22Rv1 (cell line): ENCODE data around the gene SMCHD1.
"Not testable (repeated sequence)": the region's sequence is repeated elsewhere in the genome, so short reads cannot be mapped to it uniquely, and the experiment has no call there.

Source experiments
- H3K27ac ChIP-seq: fragments of 450-650 bp; 2 replicates; pipeline ENCODE4 v1.5.1; 2017
- ZFX ChIP-seq: fragments of 450-650 bp; IDR thresholded peaks from 2 replicates; pipeline ENCODE4 v1.6.1; 2017; ENCODE audit warnings: antibody characterized with exemption, borderline replicate concordance
- TF ChIP-seq, protein P1 (sequence below): fragments of 450-650 bp; IDR thresholded peaks from 2 replicates; pipeline ENCODE4 v1.5.1; 2017; ENCODE audit warnings: mild to moderate bottlenecking

The SMCHD1 gene

GRCh38 chr18:2822213-2822921 is 166.8 kb downstream of the SMCHD1 start:
- H3K27ac ChIP-seq: no peak overlapping the region
- TF ChIP-seq, protein P1, sequence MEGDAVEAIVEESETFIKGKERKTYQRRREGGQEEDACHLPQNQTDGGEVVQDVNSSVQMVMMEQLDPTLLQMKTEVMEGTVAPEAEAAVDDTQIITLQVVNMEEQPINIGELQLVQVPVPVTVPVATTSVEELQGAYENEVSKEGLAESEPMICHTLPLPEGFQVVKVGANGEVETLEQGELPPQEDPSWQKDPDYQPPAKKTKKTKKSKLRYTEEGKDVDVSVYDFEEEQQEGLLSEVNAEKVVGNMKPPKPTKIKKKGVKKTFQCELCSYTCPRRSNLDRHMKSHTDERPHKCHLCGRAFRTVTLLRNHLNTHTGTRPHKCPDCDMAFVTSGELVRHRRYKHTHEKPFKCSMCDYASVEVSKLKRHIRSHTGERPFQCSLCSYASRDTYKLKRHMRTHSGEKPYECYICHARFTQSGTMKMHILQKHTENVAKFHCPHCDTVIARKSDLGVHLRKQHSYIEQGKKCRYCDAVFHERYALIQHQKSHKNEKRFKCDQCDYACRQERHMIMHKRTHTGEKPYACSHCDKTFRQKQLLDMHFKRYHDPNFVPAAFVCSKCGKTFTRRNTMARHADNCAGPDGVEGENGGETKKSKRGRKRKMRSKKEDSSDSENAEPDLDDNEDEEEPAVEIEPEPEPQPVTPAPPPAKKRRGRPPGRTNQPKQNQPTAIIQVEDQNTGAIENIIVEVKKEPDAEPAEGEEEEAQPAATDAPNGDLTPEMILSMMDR: no peak
- TF ChIP-seq ZFX: no peak

- TF ChIP-seq, protein P1: no peak
- TF ChIP-seq ZFX: no peak
- H3K27ac ChIP-seq: no peak overlapping the region
These were observed 167.7 kb downstream of the SMCHD1 start for GRCh38 chr18:2823202-2823601.

DNA sequence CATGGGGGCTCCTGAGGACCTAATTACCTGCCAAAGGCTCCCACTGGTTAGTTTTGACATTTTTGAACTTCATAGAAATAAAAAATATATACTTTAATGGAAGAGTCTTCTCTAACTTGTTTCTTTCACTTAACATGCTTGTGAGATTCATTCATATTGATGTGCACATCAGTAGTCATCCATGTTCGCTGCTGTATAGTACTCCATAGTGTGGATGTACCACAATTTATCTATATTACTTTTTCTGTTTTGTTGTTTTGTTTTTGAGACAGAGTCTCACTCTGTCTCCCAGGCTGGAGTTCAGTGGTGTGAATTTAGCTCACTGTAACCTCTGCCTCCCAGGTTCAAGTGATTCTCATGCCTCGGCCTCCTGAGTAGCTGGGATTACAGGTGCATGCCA is 168.4 kb downstream of the SMCHD1 start:
- H3K27ac ChIP-seq: no peak overlapping the region
- TF ChIP-seq, protein P1: no peak
- no peak for TF ChIP-seq ZFX

DNA sequence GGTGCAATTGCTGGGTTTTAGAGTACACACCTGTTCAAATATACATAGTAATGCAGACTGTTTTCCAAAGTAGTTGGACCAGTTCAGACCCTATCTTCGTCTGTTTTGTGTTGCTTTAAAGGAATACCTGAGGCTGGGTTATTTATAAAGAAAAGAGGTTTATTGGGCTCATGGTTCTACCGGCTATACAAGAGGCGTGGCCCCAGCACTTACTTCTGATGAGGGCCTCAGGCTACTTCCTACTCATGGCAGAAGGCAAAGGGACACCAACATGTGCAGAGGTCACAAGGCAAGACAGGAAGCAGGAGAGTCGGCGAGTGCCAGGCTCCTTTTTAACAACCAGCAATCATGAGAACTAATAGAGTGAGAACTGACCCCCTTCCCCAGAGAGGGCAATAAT is 169.3 kb downstream of the SMCHD1 start:
- TF ChIP-seq, protein P1: no peak
- no peak for TF ChIP-seq ZFX
- H3K27ac ChIP-seq: no peak overlapping the region

DNA sequence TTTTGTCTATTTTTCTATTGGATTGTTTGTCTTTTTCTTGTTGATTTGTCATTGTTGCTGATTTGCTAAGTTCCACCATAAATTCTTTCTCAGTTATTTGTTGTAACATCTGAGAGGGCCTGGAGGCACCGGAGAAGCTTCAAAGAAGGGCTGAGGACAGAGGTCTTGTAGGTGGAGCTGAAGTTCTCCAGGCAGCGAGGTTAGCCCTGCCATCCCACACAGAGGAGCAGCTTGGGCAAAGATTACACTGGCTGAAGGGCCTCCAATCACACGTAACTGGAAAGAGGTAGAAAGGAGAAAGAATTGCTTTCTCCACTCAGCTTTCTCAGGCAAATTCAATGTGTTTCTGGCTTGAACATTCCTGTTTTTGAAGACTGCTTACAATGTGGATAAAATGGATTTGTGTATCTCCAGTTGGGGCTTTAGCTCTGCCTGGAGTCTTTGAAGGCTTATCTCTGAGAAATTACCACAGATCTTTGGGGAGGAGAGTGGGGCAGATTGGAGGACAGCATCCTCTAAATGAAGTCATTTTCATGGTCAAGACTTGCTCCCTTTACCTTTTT is 170.2 kb downstream of the SMCHD1 start:
- H3K27ac ChIP-seq: no peak overlapping the region
- no peak for TF ChIP-seq ZFX
- TF ChIP-seq, protein P1: no peak

DNA sequence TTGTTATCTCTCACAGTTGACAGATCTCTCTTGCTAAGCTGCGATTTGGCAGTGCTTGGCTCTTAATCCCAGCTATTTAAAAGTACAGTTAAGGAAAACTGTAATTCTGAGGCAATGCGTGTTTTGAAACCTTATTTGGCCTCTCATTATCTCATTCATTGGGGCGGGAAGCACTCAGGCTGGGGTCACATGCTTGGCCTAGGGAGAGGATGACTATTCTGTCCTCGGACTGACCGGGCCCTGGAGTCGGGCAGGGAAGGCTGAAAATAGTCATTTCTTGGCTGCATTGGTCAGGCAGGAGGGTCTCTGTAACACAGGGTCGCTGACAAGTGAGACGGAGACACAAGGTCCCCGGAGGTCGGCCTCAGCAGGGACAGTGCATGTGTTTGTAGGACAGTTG is 171.1 kb downstream of the SMCHD1 start:
- no peak overlapping the region for H3K27ac ChIP-seq
- TF ChIP-seq ZFX: no peak
- TF ChIP-seq, protein P1: no peak

DNA sequence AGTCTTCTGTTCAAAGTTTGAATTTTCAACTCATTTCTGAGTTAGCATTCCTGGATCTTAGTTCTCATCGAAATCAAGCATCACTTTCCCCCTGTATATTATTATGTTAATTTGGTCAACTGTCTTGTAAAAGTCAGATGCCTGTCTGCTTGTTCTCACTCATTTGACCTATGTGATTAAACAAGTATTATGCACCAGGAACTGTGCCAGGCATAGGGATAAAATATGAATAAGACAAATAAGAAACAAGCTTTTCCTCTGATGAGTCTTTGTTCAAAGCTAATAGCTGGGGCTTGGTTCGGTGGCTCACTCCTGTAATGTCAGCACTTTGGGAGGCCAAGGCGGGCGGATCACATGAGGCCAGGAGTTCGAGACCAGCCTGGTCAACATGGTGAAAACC is 171.5 kb downstream of the SMCHD1 start:
- H3K27ac ChIP-seq: no peak overlapping the region
- no peak for TF ChIP-seq ZFX
- TF ChIP-seq, protein P1: no peak

GRCh38 chr18:2836118-2836517 is 180.6 kb downstream of the SMCHD1 start:
- not testable (repeated sequence) for H3K27ac ChIP-seq

DNA sequence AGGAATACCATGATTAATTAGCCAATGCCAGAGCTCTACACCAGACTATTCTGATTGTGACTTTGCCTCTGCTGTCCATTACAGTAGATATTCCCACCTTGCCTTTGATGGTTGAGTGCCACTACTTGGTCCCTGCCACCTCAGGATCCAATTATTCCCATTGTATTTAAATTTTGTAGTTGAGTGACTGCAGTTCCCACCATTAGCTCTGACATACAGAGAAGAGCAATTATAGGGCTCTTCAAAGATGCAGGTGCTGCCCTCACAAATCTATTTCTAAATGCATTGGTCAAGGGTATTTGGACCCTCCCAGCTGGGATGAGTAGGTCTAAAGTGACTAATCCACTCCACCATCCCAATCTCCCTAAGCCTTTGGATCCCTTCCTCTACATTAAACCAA is 181.8 kb downstream of the SMCHD1 start:
- not testable (repeated sequence) for H3K27ac ChIP-seq
